Pons (tissue), 1 donor: ENCODE results near the gene CDKL5.

Experiments
- DNase-seq: peaks from one replicate; pipeline ENCODE4 v3.0.0-alpha.2; 2016; ENCODE audit warnings: low spot score

CDKL5 gene

DNA sequence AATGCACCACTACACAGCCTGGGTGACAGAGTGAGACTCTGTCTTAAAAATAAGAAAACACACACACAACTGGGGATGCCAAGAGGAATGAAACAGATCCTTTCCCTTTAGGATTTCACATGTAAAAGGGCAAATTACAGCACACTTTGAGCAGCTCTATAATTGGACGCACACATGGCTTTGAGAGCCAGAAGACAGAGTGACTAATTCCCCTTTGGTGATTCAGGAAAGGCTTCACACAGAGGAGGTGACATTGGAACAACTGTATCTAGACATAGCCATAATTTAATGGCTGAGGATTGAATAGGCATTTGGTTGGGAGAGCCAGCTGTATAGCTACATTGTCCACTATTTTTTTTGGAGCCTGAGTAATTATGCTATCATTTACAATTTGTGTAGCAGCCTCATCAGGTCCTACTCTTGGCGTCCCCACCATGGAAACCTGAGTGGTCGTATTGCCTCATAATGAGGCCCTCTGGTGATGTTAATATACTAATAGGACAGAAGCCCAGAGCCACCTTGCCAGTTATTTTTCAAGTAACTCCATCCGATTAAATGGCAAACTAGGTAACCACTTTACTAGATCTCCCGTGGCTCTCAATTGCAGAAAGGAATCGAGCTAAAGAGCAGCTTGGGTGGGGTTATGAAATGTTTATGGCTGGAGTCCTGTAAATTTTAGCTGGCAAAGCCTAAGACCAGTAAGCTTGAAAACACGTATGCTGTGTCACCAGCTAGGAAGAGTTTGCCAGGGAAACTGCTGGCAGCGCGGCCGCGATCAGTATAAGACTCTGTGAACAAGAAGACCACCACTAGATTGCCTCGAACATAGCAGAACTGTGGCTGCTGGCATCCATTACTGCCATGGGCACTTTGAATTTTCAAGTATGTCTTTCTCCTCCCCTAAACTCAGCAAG, 273.6 kb downstream of the CDKL5 start:
- no peak for DNase-seq

DNA sequence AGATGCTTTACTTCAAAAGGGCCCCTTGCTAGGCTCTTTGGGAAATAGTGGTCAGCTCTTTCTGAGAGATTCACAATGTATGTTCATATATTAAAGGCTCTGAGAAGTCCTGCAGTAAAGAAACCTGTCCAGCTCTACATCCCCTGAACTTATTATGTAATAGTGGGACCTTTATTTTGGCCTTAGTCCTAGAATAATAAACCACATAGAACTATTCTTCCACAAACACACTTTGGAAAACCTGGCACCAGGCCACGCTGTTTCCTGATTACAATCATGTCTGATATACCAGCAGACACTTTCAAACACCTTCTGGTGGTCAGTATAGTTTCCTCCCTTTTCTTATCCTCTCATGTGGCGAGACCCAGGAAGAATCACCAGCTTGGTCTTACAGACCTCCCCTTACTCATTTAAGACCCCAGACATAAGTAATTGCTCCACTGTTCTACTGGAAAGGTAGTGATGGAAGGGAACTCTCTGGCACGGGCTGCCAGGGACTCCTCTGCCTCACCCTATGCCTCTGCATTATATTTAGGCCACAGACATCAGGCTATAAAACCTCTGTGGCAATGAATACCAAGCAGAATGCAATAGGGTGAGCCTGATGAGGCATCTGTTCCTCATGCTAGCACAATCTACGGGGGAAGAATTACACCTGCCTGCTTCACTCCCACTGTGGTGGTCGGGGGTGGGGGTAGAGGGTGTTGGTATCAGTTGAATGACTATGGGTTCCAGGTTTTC, 276.4 kb downstream of the CDKL5 start:
- no peak for DNase-seq

DNA sequence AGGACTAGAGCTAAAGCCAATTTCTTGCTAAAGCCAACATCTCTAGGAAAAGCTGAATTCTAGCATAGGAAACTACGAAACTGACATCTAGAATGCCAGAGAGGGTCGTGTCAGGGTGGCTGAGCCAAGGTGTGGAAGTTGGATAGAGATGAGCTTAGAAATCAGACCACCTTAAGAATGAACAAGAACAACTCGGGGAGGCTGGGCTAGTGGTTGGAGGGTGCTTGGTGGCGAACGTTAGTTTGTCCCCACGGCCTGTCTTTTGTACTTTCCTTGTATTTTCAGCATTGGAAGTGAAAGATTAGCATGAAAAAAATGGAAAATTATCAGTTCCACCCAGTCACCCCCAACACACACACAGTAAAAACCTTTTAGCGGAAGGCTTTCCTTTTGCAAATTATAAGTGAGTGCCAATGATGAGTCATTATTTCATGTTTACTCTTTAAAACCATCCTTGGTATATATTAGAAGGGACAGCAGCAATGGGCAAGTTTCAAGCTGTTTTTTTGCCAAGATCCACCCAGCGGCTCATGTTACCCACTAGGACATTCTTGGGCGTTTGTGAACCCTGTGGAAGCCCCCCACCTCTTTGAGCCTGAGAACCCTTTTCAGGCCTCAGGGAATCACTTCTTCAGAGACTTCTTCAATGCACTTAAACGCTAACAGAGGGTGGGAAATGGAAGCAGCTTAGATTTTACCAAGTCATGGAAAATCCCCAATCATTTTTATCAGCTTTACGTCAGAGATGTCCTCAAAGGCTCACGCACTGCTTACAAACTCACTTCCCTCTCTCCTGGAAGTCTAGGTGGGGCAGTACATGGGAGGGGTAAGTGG, 277.2 kb downstream of the CDKL5 start:
- no peak for DNase-seq
